H1 (cell line): ENCODE measurements around the gene PSMC5. TPM values are rescaled to one million over a fixed set of nuclear protein-coding genes. Genes with fewer than 3 reads are reported as not detected.

Experiments used
- polyA plus RNA-seq, 7 experiments: library from polyadenylated mRNA; depleted of rRNA in 3 of 7; stranded (reverse) in 5 of 7; unstranded in 2 of 7; fragments of >200 nt in 5 of 7; fragments of 200-250 nt in 2 of 7; gene quantifications; 1 replicate in 5 of 7; 2 replicates in 1 of 7; 4 replicates in 1 of 7; pipeline versions ENCODE4 v1.2.1 to v1.2.3, GENCODE V29; 2011 to 2013; ENCODE audit warnings: missing spikeins in 2 of 7, mixed read lengths in 2 of 7
- total RNA-seq: library from RNA; stranded (reverse); fragmentation: NEBNext Ultra II Directional; extraction: Animal tissue kit (Norgen Biotek cat#: 25700); gene quantifications from 2 replicates; pipeline ENCODE4 v1.2.1, GENCODE V29; 2021

The PSMC5 gene
- total and polyA plus RNA-seq, 2 of the 8 experiments (the other 6 are each of a cell fraction or from before 2014, with no cell fraction given) = 172 to 180 TPM

Other genes starting within 250 kb of the PSMC5 start
- gene TACO1, start 226.5 kb upstream of the PSMC5 start, total RNA-seq = 23.6 and 24.0 TPM in 2 replicates
- gene TACO1, start 226.5 kb upstream of the PSMC5 start, polyA plus RNA-seq (2011; rRNA removed) = 19.1 and 19.8 TPM in 2 replicates
- gene MAP3K3, start 205.0 kb upstream of the PSMC5 start, total RNA-seq = 21.0 and 22.6 TPM in 2 replicates
- 10.3 and 14.8 TPM in 2 replicates for gene MAP3K3, start 205.0 kb upstream of the PSMC5 start, polyA plus RNA-seq (2011; rRNA removed)
- 77.2 and 78.6 TPM in 2 replicates for gene LIMD2, start 127.3 kb upstream of the PSMC5 start, total RNA-seq
- 72.0 and 92.0 TPM in 2 replicates for gene LIMD2, start 127.3 kb upstream of the PSMC5 start, polyA plus RNA-seq (2011; rRNA removed)
- 27.8 and 35.6 TPM in 2 replicates for gene STRADA, start 85.6 kb upstream of the PSMC5 start, total RNA-seq
- gene STRADA, start 85.6 kb upstream of the PSMC5 start, polyA plus RNA-seq (2011; rRNA removed) = 43.3 and 48.7 TPM in 2 replicates
- gene CCDC47, start 53.8 kb upstream of the PSMC5 start, total RNA-seq = 83.1 and 85.3 TPM in 2 replicates
- gene CCDC47, start 53.8 kb upstream of the PSMC5 start, polyA plus RNA-seq (2011; rRNA removed) = 16.3 and 21.2 TPM in 2 replicates
- 114 and 120 TPM in 2 replicates for gene DDX42, start 53.3 kb upstream of the PSMC5 start, total RNA-seq
- 37.4 and 40.6 TPM in 2 replicates for gene DDX42, start 53.3 kb upstream of the PSMC5 start, polyA plus RNA-seq (2011; rRNA removed)
- gene FTSJ3, start 232 bp downstream of the PSMC5 start, total RNA-seq = 77.2 and 77.4 TPM in 2 replicates
- 42.7 and 47.2 TPM in 2 replicates for gene FTSJ3, start 232 bp downstream of the PSMC5 start, polyA plus RNA-seq (2011; rRNA removed)
- gene SMARCD2, start 15.3 kb downstream of the PSMC5 start, total RNA-seq = 84.6 and 92.2 TPM in 2 replicates
- gene SMARCD2, start 15.3 kb downstream of the PSMC5 start, polyA plus RNA-seq (2011; rRNA removed) = 90.0 and 111 TPM in 2 replicates
- gene CSH2, start 46.2 kb downstream of the PSMC5 start, total RNA-seq = 0.43 and 0.52 TPM in 2 replicates
- not detected in 2 replicates for gene CSH2, start 46.2 kb downstream of the PSMC5 start, polyA plus RNA-seq (2011; rRNA removed)
- gene GH2, start 54.5 kb downstream of the PSMC5 start, total RNA-seq = 0.60 and 1.2 TPM in 2 replicates
- gene GH2, start 54.5 kb downstream of the PSMC5 start, polyA plus RNA-seq (2011; rRNA removed) = 1.5 and 2.0 TPM in 2 replicates
- gene CSH1, start 69.1 kb downstream of the PSMC5 start, total RNA-seq = not detected in 2 replicates
- gene CSH1, start 69.1 kb downstream of the PSMC5 start, polyA plus RNA-seq (2011; rRNA removed) = 0.12 and 0.16 TPM in 2 replicates
- gene CSHL1, start 83.8 kb downstream of the PSMC5 start, total RNA-seq = not detected in 2 replicates
- gene CSHL1, start 83.8 kb downstream of the PSMC5 start, polyA plus RNA-seq (2011; rRNA removed) = not detected in 2 replicates
- gene GH1, start 91.4 kb downstream of the PSMC5 start, total RNA-seq = not detected in 2 replicates
- gene GH1, start 91.4 kb downstream of the PSMC5 start, polyA plus RNA-seq (2011; rRNA removed) = 0.36 and 0.41 TPM in 2 replicates
- 1.5 and 2.2 TPM in 2 replicates for gene CD79B, start 104.9 kb downstream of the PSMC5 start, total RNA-seq
- gene CD79B, start 104.9 kb downstream of the PSMC5 start, polyA plus RNA-seq (2011; rRNA removed) = 3.9 and 4.4 TPM in 2 replicates
- 6.6 and 8.5 TPM in 2 replicates for gene SCN4A, start 145.5 kb downstream of the PSMC5 start, total RNA-seq
- gene SCN4A, start 145.5 kb downstream of the PSMC5 start, polyA plus RNA-seq (2011; rRNA removed) = 5.0 and 8.1 TPM in 2 replicates
- 0.61 and 0.67 TPM in 2 replicates for gene PRR29, start 170.9 kb downstream of the PSMC5 start, total RNA-seq
- 0.83 and 0.96 TPM in 2 replicates for gene PRR29, start 170.9 kb downstream of the PSMC5 start, polyA plus RNA-seq (2011; rRNA removed)
- 0.45 TPM in 1 of 2 replicates, not detected in the other for gene ICAM2, start 193.2 kb downstream of the PSMC5 start, total RNA-seq
- 0.63 and 0.77 TPM in 2 replicates for gene ICAM2, start 193.2 kb downstream of the PSMC5 start, polyA plus RNA-seq (2011; rRNA removed)